Esophagus muscularis mucosa (tissue), 3 donors: ENCODE results near the gene FREM2.

Experiments
- CTCF ChIP-seq, 3 experiments: fragments of 200-600 bp in 2 of 3; fragments of 450-650 bp in 1 of 3; sonication (generic) in 2 of 3; IDR thresholded peaks; one replicate each; pipeline ENCODE4 v1.5.1; 2017 to 2019; ENCODE audit warnings: antibody characterized with exemption in 3 of 3, mild to moderate bottlenecking in 2 of 3, moderate library complexity in 1 of 3
- POLR2A ChIP-seq: fragments of 450-650 bp; IDR thresholded peaks from one replicate; pipeline ENCODE4 v1.6.1; 2017; ENCODE audit warnings: antibody characterized with exemption, moderate library complexity, mild to moderate bottlenecking, low read depth

DNA sequence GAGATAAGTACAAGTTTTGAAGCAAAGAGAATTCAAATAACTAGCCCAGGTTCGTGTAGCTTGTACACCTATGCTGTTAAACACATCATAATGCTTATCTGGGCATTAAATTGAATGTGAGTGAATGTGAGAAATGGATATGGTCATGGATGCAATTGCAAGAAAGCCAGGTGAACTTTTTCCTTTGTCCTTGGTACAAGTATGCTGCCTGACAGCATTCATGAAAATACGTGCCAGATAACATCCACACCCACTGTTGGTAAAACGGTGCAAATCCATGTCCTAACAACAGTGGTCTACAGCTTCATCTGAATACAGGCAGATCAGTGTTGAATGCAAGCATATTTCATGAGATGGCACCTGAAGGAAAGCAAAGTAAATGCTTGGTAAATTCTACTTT is 181.5 kb downstream of the FREM2 start:
- no peak for TF ChIP-seq CTCF (IDR thresholded peaks at IDR 0.05)
- TF ChIP-seq POLR2A: no peak
